ENCODE data around the gene HK1. TPM values are rescaled to one million over a fixed set of nuclear protein-coding genes. Genes with fewer than 3 reads are reported as not detected.

HK1 gene
- total RNA-seq, 1 experiment from 2014 or later: 98.8 TPM

DNA sequence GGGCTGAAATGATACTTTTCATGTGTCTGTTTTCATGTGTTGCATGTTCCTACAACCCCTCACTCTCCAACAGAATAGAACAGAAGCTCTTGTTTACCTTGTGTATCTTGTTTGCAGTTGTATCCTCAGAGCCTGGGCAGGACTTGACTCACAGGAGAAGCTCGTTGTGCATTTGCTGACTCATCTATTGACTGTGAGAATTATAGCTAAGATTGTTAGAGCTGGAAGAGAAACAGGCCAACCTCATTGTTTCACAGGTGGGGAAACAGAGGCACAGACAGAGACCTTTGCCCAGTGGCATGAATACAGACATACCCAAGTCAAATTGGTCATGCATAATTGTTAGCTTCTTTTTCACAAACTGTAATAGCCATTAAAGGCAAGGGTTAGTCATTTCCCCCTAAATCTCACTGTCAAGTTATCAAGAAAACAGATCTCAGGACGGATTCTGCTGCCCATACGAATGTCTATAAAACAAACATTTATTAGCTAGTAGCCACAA lies 168.4 kb downstream of the HK1 start:
- H2BK12ac ChIP-seq (ENCODE audit: insufficient read length, low read depth, low read length): no peak overlapping the region
- no peak overlapping the region for H4K8ac ChIP-seq (replicated peaks; ENCODE audit: insufficient read length, low read depth, low read length)
- H4K91ac ChIP-seq (ENCODE audit: insufficient read length, low read depth, low read length): no peak overlapping the region
- no peaks in the 10 kb centered on the region for H3K79me1 ChIP-seq (ENCODE audit: insufficient read depth, low read depth, low read length, poor library complexity, severe bottlenecking)
- no peak overlapping the region for H3K18ac ChIP-seq (ENCODE audit: insufficient read length, low read depth, low read length)
- WGBS (ENCODE audit: extremely low coverage, insufficient read length, low lambda C conversion rate): no CpG with 5 or more reads among the region's 3 CpGs
- TF ChIP-seq, protein P1, sequence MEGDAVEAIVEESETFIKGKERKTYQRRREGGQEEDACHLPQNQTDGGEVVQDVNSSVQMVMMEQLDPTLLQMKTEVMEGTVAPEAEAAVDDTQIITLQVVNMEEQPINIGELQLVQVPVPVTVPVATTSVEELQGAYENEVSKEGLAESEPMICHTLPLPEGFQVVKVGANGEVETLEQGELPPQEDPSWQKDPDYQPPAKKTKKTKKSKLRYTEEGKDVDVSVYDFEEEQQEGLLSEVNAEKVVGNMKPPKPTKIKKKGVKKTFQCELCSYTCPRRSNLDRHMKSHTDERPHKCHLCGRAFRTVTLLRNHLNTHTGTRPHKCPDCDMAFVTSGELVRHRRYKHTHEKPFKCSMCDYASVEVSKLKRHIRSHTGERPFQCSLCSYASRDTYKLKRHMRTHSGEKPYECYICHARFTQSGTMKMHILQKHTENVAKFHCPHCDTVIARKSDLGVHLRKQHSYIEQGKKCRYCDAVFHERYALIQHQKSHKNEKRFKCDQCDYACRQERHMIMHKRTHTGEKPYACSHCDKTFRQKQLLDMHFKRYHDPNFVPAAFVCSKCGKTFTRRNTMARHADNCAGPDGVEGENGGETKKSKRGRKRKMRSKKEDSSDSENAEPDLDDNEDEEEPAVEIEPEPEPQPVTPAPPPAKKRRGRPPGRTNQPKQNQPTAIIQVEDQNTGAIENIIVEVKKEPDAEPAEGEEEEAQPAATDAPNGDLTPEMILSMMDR (conservative IDR thresholded peaks at IDR 0.05): no peak
- H2AFZ ChIP-seq (ENCODE audit: low read length): no peak overlapping the region
- H3K27me3 ChIP-seq (ENCODE audit: insufficient read depth, low read length): no peaks in the 10 kb centered on the region; the same call in 1 of the 2 replicates
- H3K23me2 ChIP-seq (ENCODE audit: insufficient read length, low read depth, low read length, poor library complexity, severe bottlenecking): peaks cover 2% of the 10 kb centered on the region
- H3K14ac ChIP-seq (ENCODE audit: insufficient read depth, low read length): no peak overlapping the region
- no peak overlapping the region for H4K5ac ChIP-seq (ENCODE audit: insufficient read length, low read depth, low read length)
- H3K9ac ChIP-seq (ENCODE audit: extremely low read depth, insufficient read length, low read length): no peak overlapping the region
- H3K9me3 ChIP-seq (ENCODE audit: control insufficient read depth, low read depth, low read length): no peaks in the 10 kb centered on the region
- H2BK20ac ChIP-seq (ENCODE audit: low read depth, low read length, poor library complexity, severe bottlenecking): no peak overlapping the region
- no peak overlapping the region for H3K4me2 ChIP-seq (ENCODE audit: insufficient read depth, insufficient read length, low read length)
- H2BK120ac ChIP-seq (ENCODE audit: low read depth, low read length, poor library complexity, severe bottlenecking): no peak overlapping the region
- DNase-seq: no peak
- H2BK15ac ChIP-seq (ENCODE audit: low read depth, low read length): no peak overlapping the region
- no peaks in the 10 kb centered on the region for H3K79me2 ChIP-seq (ENCODE audit: insufficient read depth, low read length)
- H3K56ac ChIP-seq (ENCODE audit: insufficient read length, low read depth, low read length): no peak overlapping the region
- no peak overlapping the region for H3K27ac ChIP-seq (ENCODE audit: insufficient read length, low read depth, low read length)
- H3K27me3 Mint-ChIP-seq (ENCODE audit: low read depth): peaks cover 83% of the 10 kb centered on the region
- H3T11ph ChIP-seq (ENCODE audit: low read length): no peak overlapping the region
- H2BK5ac ChIP-seq (ENCODE audit: insufficient read length, low read length): no peak overlapping the region
- H3K9me3 Mint-ChIP-seq: peaks cover 0 to 3% of the 10 kb centered on the region in 2 experiments; a peak in 2 of 5 replicates
- H2AK5ac ChIP-seq (ENCODE audit: insufficient read length, low read length): no peak overlapping the region
- no peak overlapping the region for H3K27ac Mint-ChIP-seq
- H3K4ac ChIP-seq (ENCODE audit: low read depth, low read length): no peak overlapping the region
- H3K36me3 Mint-ChIP-seq (ENCODE audit: insufficient read depth in 1 of 3, low read depth in 3 of 3): no peaks in the 10 kb centered on the region
- H3K4me1 ChIP-seq (ENCODE audit: insufficient read depth, low read length): no peaks in the 10 kb centered on the region
- no peak overlapping the region for H3K23ac ChIP-seq (ENCODE audit: insufficient read length, low read depth, low read length)
- no peak overlapping the region for H3K4me3 Mint-ChIP-seq
- H4K20me1 ChIP-seq (ENCODE audit: control insufficient read depth, insufficient read depth, insufficient read length): no peaks in the 10 kb centered on the region
- peaks cover 8 to 12% of the 10 kb centered on the region in 2 experiments for H3K4me1 Mint-ChIP-seq

Measured in H9 (cell line).